AG04450 (cell line): ENCODE results near the gene LAPTM5. TPM values are rescaled to one million over a fixed set of nuclear protein-coding genes. Genes with fewer than 3 reads are reported as not detected.

Source experiments
- CTCF ChIA-PET: fragments of 300-600, 350-600 bp; formaldehyde crosslinking; extraction: SDS; loops from one replicate; lab custom pipeline; 2022; ENCODE audit warnings: antibody characterized with exemption, inconsistent platforms; lab: Charles Lee
- POLR2A ChIA-PET: fragments of 350-600 bp; formaldehyde crosslinking; extraction: SDS; loops from one replicate; lab custom pipeline; 2021; ENCODE audit warnings: antibody characterized with exemption, inconsistent platforms; lab: Yijun Ruan, JAX
- DNase-seq: peaks from one replicate; pipeline ENCODE4 v3.0.0-alpha.2; 2011; ENCODE audit warnings: low read depth, low spot score
- H3K27ac ChIP-seq: one replicate; pipeline ENCODE4 v1.5.1; 2012; ENCODE audit warnings: low read depth, low read length, control low read depth
- H3K27me3 ChIP-seq: one replicate; pipeline ENCODE4 v1.6.0; 2012; ENCODE audit warnings: low read length; ENCODE audit not compliant: control insufficient read depth, insufficient read depth
- H3K4me3 ChIP-seq: 2 replicates; pipeline ENCODE4 v1.5.1; 2011; ENCODE audit warnings: mild to moderate bottlenecking, low read depth, low read length, control low read depth
- H3K9me3 ChIP-seq: 2 replicates; pipeline ENCODE4 v1.5.1; 2012; ENCODE audit warnings: low read length; ENCODE audit not compliant: control insufficient read depth, insufficient read depth
- CTCF ChIP-seq: IDR thresholded peaks from 2 replicates; pipeline ENCODE4 v1.5.1; 2011; ENCODE audit warnings: low read depth, low read length, control low read depth, inconsistent platforms
- polyA plus RNA-seq: library from polyadenylated mRNA; depleted of rRNA; stranded (reverse); fragments of >200 nt; gene quantifications from 2 replicates; pipeline ENCODE4 v1.2.3, GENCODE V29; 2011

LAPTM5 gene
- polyA plus RNA-seq, 1 experiment = 0.53 TPM

DNA sequence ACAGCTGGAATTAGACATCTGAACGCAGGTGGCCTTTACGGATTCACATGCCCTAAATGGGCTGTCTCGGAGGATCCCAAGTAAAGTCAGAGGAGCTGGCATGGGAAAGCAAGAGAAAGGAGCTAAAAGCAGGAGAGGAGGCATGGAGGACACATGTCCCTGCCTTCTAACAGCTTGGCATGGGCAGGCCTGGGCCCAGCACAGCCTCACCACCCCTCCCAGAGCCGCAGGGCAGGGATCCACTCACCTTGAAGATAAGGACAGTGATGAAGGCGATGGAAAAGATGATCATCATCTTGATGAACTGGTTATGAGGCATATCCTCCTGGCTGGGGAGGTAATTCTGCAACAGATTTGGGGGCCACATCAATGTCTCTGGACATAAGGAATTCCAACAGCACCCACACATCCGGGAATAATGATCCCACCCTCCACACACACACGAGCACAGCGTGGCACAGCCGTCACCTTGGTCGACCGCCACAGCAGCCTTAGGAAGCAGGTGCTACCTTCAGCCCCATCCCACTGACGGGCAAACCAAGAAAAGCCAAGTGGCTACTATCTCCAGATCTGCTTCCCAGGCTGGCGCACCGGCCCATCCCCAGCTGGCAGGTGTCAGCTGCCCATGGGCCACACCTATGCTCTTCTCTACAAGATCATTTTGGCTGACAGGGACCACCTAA, 20.1 kb downstream of the LAPTM5 start:
- peaks cover 17% of the 10 kb centered on the region for H3K27me3 ChIP-seq
- POLR2A ChIA-PET = no interaction called here
- CTCF ChIA-PET = interaction anchor here (1.0 kb wide), 1 partner anchor 19 kb away, joined by 3 read pairs; no protein-coding TSS in a partner anchor

DNA sequence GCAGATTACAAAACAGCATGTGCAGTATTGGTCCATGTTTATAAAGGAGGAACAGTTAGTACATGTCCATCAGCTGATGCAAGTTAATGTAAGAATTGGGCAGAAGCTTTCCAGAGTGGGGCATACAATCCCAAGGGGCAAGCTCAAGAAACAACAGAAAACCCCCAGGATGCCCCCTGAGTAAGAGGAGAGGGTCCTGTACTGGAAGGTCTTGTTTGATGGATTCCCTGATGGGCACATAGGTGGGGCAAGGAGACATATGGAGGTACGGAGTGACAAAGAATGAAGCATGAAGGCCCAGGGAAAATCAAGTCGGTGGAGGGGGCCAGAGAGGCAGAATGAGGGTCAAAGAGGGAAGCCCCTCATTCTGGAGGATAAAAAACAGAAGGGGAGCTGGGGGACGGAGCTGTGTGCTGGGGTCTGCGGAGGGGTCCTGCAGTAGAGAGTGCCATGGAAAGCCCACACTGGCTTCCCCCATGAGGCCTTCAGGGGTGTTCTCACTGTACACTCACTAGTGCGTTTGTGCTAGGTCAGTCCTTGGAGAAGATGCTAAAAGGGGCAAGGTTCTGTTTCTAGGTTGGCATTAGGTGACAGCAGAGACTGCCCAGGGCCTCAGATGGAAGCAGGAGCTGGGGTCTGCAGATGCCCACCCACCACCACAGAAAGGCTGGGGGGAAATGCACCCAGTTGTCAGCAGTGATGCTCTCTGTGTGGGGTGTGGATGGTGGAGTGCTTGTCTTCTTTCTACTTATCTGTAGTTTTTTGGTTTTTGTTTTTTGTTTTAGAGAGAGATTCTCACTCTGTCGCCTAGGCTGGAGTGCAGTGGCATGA, 21.7 kb downstream of the LAPTM5 start:
- CTCF ChIA-PET = interaction anchor here (0.6 to 1.4 kb wide), 3 partner anchors 17 to 44 kb away, joined by 3 to 6 read pairs (median 4); no protein-coding TSS in a partner anchor

More for the DNA sequence above, 20.1 kb downstream of the LAPTM5 start:
- DNase-seq = no peak
- H3K4me3 ChIP-seq = no peak overlapping the region
- no peak overlapping the region for H3K27ac ChIP-seq
- TF ChIP-seq CTCF = no peak
- peaks cover 5% of the 10 kb centered on the region; the same call in 1 of the 2 replicates for H3K9me3 ChIP-seq

GRCh38 chr1:30735124-30735523, 22.4 kb downstream of the LAPTM5 start:
- Histone ChIP-seq H3K9me3 (peaks cover 5% of the 10 kb centered on the region; the same call in 1 of the 2 replicates), H3K27ac (no peak overlapping the region), H3K4me3 (no peak overlapping the region), H3K27me3 (peaks cover 10% of the 10 kb centered on the region)
- ChIA-PET CTCF (interaction anchor here (1.2 to 1.4 kb wide), 2 partner anchors 16 to 45 kb away, joined by 4 to 6 read pairs; no protein-coding TSS in a partner anchor), POLR2A (no interaction called here)
- DNase-seq = no peak
- no peak for TF ChIP-seq CTCF

More for the DNA sequence above, 21.7 kb downstream of the LAPTM5 start:
- POLR2A ChIA-PET = no interaction called here
- no peak for TF ChIP-seq CTCF
- no peak overlapping the region for H3K4me3 ChIP-seq
- DNase-seq = no peak
- peaks cover 10% of the 10 kb centered on the region for H3K27me3 ChIP-seq
- peaks cover 5% of the 10 kb centered on the region; the same call in 1 of the 2 replicates for H3K9me3 ChIP-seq
- no peak overlapping the region for H3K27ac ChIP-seq

DNA sequence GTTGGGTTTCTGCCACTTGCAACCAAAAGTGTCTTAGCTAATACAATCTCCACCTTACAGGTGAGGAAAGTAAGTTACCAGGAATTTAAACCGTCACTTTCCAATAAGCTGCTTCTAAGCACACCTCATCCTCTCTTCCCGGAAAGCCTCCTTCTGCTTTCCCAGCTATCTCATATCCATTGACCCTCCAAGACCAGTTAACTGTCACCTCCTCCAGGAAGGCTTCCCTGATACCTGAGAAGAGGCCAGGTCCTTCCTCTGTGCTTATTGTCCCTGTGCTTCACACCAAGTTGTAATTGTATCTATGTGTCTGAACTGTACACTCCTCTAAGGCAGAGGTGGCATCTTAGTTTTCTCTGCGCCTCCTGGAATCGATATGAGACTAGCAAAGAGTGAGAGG, 23.0 kb downstream of the LAPTM5 start:
- peaks cover 5% of the 10 kb centered on the region; the same call in 1 of the 2 replicates for H3K9me3 ChIP-seq
- ChIA-PET CTCF (interaction anchor here (1.2 to 1.9 kb wide), 3 partner anchors 15 to 45 kb away, joined by 4 to 9 read pairs (median 6); no protein-coding TSS in a partner anchor), POLR2A (no interaction called here)
- no peak for TF ChIP-seq CTCF
- H3K27me3 ChIP-seq = peaks cover 10% of the 10 kb centered on the region
- H3K4me3 ChIP-seq = no peak overlapping the region
- no peak for DNase-seq
- no peak overlapping the region for H3K27ac ChIP-seq
